Globus pallidus (tissue), 1 donor: ENCODE measurements around the gene CEP89.
"Not testable (repeated sequence)": the region's sequence is repeated elsewhere in the genome, so short reads cannot be mapped to it uniquely, and the experiment has no call there.

ENCODE experiments used
- DNase-seq: peaks from one replicate; pipeline ENCODE4 v3.0.0-alpha.2; 2015; ENCODE audit warnings: low spot score

Gene CEP89

DNA sequence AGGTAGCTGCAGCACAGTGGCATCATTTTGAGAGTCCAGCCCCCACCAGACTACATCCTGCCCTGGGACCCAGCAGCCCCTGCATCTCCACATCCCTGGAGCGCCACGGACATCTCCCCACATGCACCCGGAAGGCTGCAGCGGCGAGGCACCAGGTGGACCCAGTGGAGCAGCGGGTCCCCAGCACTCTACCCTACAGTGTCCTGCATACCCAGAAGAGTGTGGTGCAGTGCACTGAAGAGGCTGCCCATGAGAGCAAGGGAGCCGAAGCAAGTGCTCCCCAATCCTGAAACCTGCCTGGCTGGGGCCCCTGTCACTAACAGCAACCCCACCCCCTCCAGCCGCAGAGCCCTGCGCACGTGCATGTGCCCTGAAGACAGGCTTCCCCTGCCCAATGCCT is 80.9 kb downstream of the CEP89 start:
- no peak for DNase-seq

DNA sequence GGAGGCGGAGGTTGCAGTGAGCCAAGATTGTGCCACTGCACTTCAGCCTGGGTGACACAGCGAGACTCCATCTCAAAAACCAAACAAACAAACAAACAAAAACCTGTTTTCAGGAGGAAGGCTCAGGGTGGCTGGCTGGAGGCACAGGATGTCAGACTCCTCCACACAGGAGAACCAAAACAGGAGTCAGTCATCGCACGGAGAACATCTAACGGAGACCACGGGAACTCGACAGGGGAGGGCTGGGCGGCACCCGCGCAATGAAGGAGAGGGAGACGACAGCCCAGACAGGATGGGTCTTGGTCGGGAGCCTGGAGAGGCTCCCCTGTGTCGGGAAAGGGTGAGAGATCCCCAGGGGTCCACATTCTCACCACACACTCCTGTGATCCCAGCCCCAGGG is 81.4 kb downstream of the CEP89 start:
- no peak for DNase-seq

DNA sequence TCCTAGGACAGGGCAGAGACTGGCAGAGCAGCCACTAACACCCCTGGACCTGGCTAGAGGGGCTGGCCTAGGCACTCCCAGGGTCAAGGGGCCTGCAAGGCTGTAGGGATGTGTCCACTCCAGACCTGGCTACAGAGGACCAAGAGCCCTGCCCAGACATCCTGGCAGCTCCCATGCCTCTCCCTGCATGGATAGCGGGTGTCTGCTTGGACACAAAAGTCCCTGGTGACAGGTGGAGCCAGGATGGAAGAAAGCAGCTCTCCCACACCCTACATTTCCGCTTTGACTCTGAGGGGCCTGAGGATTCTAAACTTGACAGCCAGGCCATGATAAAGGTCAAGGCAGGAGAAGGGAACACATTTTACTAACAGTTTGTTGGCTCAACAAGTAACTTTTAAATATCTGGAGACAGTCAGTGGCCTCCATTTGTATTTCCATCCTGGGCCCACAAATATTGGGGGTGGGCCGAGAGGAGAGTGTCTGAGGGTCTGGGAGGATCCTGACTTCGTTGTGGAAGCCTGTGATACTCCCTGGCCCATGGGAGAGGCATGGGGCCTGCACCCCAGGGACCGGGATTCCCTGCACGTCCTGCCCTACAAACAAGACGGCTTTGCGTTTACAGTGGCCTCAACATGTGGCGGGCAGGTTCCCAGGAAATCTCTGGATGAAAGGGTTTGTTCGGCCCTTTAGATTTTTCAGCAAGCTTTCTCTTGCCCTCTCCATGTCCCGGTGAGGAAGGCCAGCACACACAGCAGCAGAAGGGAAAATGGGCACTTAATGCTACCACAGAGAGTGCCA is 82.4 kb downstream of the CEP89 start:
- DNase-seq, result no peak

DNA sequence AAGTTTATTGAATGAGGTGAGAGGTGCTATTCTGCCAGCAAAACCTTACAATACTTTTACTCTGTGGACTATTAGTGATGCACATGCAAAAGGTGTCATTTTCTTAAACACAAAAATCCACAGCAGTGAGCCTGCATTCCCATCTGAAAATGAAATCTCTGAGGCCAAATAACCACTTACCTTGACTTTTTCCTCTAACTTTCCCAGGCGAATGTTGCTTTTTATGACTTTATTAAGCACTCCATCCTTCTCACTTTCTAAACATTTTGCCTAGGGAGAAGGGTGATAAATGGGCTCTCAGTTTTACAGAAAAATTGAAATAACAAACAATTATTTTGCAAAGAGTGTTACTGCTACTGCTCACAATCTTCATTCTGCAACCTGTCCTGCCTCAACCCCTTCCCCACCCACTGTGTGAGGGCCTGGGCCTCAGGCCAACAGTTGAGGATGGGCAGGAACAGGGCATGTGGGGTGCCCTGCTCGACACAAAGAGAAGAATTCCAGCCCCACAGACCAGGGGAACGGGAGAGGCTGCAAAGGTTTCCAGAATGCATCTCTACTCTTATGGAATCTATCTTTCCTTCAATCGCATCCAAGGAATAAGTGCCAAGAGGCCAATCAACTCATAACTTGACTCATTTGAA is 84.1 kb downstream of the CEP89 start:
- no peak for DNase-seq

DNA sequence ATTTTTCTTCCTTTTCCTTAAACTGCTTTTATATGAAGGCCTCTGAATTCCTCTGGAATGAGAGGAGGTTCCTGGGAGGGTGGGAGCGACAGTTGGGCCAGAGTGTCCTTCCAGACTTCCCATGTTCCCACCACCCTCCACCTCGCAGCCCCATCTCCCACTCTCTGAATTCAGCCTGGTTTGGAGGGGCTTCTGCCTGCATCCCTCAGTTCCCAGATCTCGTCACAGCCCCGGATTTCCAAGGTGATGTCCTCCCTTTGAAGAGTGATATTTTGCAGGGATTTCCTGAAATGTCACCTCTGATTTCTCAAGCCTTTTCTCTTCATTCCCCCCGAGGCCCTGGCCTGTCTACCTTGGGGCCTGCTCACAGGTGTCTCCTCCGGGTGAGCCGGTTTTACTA is 85.5 kb downstream of the CEP89 start:
- DNase-seq, result no peak

DNA sequence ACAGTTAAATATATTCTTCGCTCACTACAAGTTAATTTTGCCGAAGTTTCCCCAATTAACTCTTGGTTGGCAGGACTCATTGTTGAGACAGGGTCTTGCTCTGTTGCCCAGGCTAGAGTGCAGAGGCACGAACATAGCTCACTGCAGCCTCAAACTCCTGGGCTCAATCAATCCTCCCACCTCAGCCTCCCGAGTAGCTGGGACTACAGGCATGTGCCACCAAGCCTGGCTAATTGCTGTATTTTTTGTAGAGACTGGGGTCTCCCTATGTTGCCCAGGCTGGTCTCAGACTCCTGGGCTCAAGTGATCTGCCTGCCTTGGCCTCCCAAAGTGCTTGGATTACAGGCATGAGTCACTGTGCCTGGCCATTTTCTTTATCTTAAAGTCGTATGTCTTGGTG is 86.5 kb downstream of the CEP89 start:
- DNase-seq, result not testable (repeated sequence)

DNA sequence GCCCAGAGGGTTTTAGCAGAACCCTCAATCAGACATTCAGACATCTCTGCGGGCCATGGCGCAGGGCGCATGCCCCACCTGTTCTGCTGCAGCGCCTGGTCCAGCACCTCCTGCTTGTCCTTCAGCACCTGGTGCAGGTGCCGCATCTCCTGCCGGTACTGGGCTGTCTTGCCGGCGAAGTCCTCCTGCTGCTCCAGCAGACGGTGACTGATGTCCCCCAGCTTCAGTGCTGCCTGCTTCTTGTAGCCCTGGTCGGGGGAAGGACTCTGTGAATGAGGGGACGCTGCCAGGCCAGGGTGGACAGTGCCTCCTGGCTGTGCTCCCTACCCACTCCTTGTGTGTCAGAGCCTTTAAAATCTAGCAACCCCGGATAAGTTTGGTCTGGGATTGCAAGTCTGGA is 90.0 kb downstream of the CEP89 start:
- DNase-seq, result no peak

DNA sequence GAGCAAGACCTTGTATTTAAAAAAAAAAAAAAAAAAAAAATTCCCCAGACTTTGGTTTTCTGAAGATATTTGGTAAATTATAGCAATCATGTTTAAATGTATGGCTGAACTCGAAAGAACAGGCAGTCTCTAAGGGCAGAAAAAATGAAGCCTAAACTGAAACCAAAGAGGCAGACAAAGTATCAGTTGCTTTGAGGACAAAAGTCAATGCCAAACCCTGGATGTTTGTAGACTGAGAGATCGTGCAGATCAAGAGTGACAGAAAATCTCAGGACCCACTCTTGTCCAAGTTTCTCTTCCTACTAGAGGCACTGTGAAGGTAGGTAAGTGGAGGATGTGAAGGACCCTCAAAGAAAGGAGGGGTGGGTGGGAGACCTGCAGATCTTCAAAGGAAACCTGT is 91.1 kb downstream of the CEP89 start:
- DNase-seq, result no peak

DNA sequence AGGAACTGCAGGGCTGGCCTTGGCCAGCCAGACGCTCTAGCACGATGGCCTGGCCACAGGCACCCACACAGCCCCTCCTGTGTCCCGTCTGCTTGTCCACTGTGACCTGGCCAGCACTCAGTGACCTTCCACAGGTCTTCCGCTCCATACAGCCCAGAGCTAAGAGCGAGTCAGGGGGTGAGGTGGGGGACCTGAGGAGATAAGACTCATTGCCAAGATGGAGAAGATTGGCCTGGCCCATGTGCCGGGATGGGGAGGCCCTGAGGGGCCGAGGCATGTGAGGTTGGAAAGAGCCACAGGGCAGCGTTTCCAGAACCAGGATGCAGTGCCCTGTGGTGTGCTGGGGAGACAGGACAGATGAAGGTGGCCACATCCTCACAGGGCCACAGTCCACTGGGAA is 92.0 kb downstream of the CEP89 start:
- DNase-seq, result no peak

DNA sequence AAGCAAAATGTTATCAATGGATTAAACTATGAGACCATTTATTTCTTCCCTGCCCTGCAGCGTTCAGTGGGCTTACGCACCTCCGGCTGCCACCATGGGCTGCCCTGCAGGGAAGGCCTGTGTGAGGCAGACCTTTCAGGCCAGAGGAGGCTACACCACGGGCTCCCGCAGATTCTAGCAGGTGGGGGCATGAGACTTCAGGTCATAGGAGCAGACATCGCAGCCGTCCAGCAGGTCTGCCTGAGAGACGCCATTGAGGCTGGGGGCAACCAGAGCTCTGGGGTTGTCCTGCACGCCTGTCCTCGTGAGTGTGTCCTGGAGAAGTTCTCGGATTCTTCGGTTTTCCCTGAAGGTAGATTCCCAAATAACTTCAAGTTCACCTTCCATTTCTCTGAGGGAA is 92.8 kb downstream of the CEP89 start:
- DNase-seq, result no peak

DNA sequence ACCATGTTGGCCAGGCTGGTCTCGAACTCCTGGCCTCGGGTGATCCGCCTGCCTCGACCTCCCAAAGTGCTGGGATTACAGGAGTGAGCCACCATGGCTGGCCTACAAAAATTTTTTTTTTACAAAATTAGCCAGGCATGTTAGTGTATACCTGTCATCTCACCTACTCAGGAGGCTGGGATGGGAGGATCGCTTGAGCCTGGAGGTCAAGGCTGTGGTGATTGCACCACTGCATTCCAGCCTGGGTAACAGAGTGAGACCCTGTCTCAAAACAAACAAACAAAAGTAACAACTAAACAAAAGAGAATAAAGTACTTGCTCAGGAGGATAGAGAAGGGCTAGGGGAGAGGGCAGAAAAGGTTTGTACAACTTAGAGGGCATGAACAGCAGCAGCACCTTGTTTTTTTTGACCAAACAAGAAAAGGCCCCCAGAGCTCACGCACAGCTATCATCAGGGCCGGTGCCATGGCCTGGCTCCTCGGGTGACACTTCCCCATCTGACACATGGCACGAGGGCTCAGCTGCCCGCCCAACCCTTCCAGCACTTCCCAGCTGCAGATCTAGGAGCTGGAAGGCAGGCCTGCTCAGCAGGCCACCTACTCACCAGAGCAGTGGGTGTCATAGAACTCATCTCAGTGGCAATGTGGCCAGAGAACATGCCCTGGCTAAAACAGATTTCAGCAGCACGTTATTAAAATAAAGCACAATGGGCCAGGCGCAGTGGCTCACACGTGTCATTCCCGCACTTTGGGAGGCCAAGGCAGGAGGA is 93.6 kb downstream of the CEP89 start:
- DNase-seq, result no peak

DNA sequence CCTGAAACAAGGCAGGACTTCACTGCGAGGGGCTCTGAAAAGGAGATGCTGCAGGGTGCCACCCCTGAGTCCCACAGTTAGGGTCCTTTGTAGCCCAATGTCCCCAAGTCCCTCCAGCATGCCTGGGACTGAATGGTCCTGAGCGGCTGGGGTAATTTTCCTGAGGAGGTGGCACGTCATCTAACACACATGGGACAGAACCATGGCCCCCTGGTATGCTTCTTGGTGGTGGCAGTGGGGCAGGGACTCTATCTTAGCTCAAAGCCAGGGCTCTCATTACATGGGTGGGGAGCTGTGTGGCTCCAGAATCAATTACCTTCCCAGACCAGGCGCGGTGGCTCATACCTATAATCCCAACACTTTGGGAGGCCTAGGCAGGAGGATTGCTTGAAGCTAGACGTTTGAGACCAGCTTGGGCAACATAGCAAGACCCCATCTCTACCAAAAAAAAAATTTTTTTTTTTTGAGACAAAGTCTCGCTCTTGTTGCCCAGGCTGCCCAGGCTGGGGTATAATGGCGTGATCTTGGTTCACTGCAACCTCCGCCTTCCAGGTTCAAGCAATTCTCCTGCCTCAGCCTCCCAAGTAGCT is 94.3 kb downstream of the CEP89 start:
- no peak for DNase-seq

DNA sequence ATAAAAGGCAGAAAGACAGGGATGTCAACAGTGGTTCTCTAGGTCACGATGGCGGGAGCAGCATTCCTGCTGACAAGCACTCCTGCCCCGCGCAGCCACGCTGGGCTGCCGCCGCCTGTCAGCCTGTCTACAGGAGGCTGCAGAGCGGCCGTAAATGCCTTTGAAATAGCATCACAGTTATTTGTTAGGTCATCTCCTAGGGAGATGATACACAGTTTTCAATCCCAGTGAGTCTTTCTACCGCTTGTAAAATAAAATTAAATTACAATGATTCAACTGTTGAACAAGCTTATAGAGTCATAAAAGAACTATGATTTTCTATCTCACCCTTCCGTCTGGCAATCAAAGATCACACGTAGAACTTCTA is 94.9 kb downstream of the CEP89 start:
- no peak for DNase-seq

DNA sequence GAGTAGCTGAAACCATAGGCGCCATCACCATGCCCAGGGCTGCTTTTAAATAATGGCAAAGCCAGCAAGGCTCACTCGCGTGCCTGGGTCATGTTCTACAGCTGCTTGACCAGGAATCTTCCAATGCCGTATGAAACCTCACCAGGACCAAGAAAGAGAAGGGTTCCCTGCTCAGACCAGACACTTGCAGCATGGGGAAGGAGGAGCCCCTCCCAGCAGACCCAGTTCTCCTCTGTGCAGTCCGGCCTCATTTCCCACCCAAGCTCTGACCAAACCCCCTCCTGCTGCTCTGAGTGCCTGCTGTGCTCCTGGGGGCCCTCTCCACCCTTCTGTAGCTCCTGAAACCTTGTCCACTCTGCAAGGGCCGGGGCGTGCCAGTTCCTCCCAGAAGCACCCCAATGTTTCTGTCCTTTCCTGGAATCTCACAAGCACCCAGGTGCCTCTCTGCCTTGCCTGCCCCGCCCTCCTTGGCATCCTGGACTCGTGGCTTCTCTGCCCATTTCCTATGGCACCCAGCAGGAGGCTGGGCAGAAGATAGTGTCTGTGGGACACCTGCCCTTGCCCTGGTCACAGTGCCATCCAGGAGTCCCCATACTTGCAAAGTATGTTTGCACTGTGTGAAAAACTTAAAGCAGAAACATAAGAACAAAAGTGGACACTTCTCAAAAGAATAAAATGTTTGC is 95.4 kb downstream of the CEP89 start:
- DNase-seq, result no peak

DNA sequence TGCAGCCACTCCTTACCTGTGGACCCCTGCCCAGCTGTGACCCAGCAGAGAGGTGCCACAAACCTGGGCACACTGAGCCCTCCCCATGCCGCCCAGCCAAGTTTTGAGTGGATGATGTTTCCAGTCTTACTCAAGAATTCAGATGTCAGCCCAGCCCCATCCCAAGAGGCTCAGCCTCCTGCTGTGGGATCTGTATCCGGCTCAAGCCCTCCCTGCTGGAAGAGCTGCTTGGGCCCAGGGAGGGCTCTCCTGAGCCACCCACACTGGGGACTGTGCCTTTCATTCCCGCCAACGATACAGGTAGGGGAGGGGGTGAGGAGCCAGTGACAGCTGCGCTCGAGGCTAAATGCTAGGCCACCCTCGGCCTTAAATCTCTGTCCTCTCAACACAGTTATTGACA is 96.3 kb downstream of the CEP89 start:
- no peak for DNase-seq

DNA sequence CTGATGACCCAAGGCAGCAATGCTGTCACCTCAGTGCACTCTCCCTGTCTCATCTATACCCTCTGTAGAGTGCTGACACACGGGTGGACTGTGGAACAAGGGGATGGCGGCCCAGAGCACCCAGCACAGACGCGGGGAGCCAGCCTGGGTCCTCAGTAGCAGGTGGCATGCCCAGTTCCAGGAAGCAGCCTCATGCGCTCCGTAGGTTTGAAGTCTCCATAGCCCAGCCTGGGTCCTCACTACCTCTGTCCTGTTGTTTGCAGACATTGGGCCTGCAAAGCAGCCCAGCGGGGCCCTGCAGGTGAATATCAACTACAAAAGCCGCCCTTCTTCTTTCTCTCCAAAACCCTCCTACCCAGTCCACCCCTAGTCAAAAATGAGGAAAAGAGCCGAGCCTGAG is 97.2 kb downstream of the CEP89 start:
- no peak for DNase-seq

DNA sequence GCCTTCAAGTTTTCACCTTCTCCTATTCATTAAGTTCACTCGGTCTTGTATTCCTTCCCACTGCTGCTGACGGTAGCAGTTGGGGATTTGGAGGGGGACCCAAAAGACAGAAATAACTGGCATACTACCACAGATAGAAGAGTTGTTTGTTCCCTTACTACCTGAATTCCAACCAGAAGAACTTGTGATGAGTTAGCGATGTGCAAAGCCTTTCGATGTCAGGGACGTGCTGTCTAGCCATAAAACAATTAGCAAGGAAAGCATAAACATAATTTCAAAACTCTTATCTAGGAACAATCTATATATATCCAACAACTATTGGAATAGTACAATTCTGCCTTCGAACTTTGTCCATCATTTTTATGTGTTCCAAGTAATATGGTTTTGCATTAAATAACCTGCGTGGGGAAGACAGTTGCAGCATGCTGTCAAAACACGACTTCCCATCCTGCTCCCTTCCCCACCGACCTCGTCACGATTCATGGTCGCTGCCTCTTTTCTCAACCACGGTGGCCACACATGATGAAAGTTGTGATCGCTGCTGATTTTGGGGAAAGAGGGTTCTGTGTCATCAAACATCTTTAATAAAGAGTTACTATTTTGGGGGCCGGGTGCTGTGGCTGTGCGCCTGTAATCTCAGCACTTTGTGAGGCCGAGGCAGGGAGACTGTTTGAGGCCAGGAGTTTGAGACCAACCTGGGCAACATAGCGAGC is 98.4 kb downstream of the CEP89 start:
- DNase-seq, result no peak

DNA sequence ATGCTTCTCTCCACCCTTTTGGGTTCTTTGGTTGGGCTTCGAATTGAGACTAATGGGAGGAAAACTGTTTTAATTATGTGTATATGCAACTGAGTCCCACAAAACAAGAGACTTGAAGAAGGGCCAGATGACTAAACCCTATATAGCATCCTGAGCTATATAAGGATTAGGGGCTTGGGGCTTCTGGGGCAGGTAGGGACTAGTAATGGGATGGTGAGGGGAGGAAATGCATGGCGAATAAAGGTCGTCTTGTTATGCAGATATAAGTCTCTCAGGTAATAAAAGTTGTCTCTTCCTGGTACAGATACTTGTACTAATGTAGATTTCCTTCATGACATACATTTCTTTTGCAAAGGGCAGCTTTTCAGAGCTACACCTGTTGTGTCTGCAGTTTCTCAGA is 99.4 kb downstream of the CEP89 start:
- DNase-seq, result no peak

DNA sequence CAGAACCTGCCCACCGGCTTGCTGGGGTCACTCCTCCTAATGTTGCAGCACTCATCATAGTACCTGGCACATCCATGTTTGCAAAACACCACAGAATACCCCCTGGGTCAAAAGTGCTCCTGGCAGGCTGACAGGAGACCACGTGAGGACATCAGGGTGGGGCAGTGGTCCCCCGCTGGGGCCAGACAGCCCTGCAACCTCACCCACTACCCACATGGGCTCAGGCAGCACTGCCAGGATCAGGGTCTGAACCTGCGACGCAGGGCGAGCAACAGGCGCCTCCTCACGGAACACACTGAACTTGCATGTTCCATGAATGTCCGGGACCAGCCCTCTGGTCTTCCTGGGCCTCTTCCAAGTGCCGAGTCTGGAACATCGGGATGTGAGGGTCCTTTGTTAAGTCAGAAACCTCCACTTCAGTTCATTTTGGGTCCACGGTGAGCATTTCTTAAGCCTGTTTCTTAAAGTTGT is 100.7 kb downstream of the CEP89 start:
- no peak for DNase-seq

DNA sequence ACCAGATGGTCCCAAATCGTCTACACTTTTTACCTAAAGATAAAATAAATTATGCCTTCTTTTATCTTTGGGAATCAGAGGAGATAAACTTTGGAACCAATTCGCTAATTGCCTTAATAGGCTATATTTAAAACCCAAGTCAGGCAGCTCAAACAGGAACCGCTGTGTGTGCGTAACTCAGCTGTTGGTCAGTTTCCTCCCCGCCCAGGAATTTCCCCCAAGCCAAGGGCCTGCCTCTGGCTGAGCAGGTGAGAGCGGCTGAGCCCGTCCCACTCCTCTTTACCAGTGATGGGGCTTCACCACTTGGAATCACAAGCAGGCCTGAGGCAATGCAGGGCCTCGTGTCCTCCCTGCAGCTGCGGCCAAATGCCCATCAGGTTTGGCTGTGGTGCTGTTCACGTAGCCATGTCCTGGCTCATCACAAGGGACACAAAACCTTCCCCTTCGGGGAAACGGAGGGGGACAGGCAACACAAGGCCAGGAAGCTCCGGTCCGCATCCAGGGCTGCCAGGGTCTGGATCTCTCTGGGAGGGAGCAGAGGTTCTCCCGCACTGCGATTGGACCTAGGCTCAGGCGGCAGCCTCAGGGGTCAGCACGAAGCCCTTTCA is 101.7 kb downstream of the CEP89 start:
- DNase-seq, result no peak

DNA sequence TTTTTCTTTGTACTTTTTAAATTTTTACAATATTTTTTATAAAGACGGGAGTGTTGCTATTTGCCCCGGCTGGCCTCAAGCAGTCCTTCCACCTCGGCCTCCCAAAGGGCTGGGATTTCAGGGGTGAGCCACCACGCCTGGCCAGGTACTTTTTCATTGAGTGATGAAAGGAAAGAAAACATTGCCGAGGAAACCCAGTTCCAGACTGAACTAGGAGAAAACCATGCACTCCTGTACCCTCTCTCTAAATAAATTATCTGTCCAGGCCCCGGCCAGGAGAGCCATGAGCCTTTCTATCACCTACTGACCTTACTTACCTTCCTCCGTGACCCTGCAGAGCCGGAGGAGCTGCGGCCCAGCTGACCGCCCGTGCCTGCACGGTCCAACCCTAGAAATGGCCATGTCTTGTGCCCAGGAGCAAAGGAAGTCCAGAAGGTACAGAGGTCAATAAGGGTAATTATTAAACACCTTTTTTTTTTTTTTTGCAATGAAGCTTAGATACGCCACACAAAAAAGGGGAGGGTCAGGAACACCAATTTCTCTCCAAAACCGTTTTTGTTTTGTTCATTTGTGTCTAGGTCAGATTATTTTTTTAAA is 102.3 kb downstream of the CEP89 start, which contains the start of gene SLC7A9:
TSS of gene SLC7A9 (minus strand) at position 399 of the 597 bp plus-strand sequence. CDS start 1,233 bp downstream, outside the sequence.
- no peak for DNase-seq
